ENCODE data around the gene PTGFRN. TPM values are rescaled to one million over a fixed set of nuclear protein-coding genes. Genes with fewer than 3 reads are reported as not detected.

Gene PTGFRN
- total and polyA plus RNA-seq, 9 of the 15 experiments (the other 6 are each of a cell fraction or from before 2014, with no cell fraction given) = 17.3 to 33.1 (median 25.7) TPM

- H3K36me3 ChIP-seq (ENCODE audit: control insufficient read depth, insufficient read depth, low read length) = no peaks in the 10 kb centered on the region
- no peaks in the 10 kb centered on the region for H3K27me3 ChIP-seq (ENCODE audit: control insufficient read depth in 2 of 2, insufficient read depth in 2 of 2, low read length in 2 of 2)
- no peaks in the 10 kb centered on the region for H4K20me1 ChIP-seq (replicated peaks; ENCODE audit: control insufficient read depth, insufficient read depth, low read length)
- CTCF ChIA-PET (ENCODE audit: low intra/inter-chr PET ratio) = no interaction called here
- no peaks in the 10 kb centered on the region for H3K79me2 ChIP-seq (ENCODE audit: control insufficient read depth, insufficient read depth, low read length)
- H2AFZ ChIP-seq (ENCODE audit: low read depth, low read length) = no peak overlapping the region
- ATAC-seq (no peak), DNase-seq (ENCODE audit: extremely low read depth in 1 of 4, low spot score in 3 of 4) (no peak), FAIRE-seq (no peak)
- no peak overlapping the region for H3K4me2 ChIP-seq (ENCODE audit: insufficient read depth, low read length)
- H3K4me3 ChIP-seq = no peak overlapping the region
- no peak overlapping the region for H3K27ac ChIP-seq (ENCODE audit: extremely low read depth, low read depth, low read length)
- in situ Hi-C loops (cut with MboI) = no loop called here
- POLR2A ChIA-PET = interaction anchor here (1.0 to 1.1 kb wide), 2 partner anchors 11 to 31 kb away, joined by 4 read pairs; no protein-coding TSS in a partner anchor
- intact Hi-C loops (cut with micrococcal nuclease) = no loop called here
- 72% methylated on average over 4 of the region's 4 CpGs for WGBS (ENCODE audit: insufficient coverage, low coverage, missing lambda C conversion rate)
- H3K9me1 ChIP-seq (ENCODE audit: control insufficient read depth, insufficient read depth, low read length) = no peaks in the 10 kb centered on the region
- peaks cover 8 to 10% of the 10 kb centered on the region in 2 experiments for H3K4me1 ChIP-seq (replicated peaks in 1 of 2; ENCODE audit: control insufficient read depth in 2 of 2, insufficient read depth in 2 of 2, low read length in 2 of 2)
- no peak overlapping the region for H3K9ac ChIP-seq (ENCODE audit: insufficient read depth in 1 of 2, low read depth in 2 of 2, low read length in 2 of 2)
- TF ChIP-seq FOXK2 (conservative IDR thresholded peaks at IDR 0.05 in 1 of 2, IDR thresholded peaks at IDR 0.05 in 1 of 2; ENCODE audit: low read depth in 2 of 2) (peak in 1 of 2 experiments; percentile 42; a peak in 1 of 4 replicates), FOXA3 (CRISPR knock-in tag; conservative IDR thresholded peaks at IDR 0.05 in 1 of 2, IDR thresholded peaks at IDR 0.05 in 1 of 2) (no peak; a peak in 1 of 4 replicates), FOXJ2 (tag; IDR thresholded peaks at IDR 0.05) (peak; percentile 99), ZNF707 (CRISPR knock-in tag; conservative IDR thresholded peaks at IDR 0.05) (no peak), CEBPG (CRISPR knock-in tag; IDR thresholded peaks at IDR 0.05) (peak; percentile 55; the same call in 1 of the 2 replicates), CEBPG (tag; conservative IDR thresholded peaks at IDR 0.05 in 1 of 2, IDR thresholded peaks at IDR 0.05 in 1 of 2) (peak; percentile 90), TRIM24 (IDR thresholded peaks at IDR 0.05) (0 out of 4 replicates have a peak, but pooled peaks of 1 of the 2 experiments have one; percentile 49), CEBPB (tag; IDR thresholded peaks at IDR 0.05) (peak; percentile 94), MXD1 (CRISPR knock-in tag; IDR thresholded peaks at IDR 0.05; ENCODE audit: borderline replicate concordance, poor library complexity, severe bottlenecking) (no peak), TAF1 (IDR thresholded peaks at IDR 0.05; ENCODE audit: control insufficient read depth, extremely low read depth, insufficient read depth, low read length, severe bottlenecking) (no peak), ZNF695 (CRISPR knock-in tag; IDR thresholded peaks at IDR 0.05) (no peak)
- TF ChIP-seq, protein P1, sequence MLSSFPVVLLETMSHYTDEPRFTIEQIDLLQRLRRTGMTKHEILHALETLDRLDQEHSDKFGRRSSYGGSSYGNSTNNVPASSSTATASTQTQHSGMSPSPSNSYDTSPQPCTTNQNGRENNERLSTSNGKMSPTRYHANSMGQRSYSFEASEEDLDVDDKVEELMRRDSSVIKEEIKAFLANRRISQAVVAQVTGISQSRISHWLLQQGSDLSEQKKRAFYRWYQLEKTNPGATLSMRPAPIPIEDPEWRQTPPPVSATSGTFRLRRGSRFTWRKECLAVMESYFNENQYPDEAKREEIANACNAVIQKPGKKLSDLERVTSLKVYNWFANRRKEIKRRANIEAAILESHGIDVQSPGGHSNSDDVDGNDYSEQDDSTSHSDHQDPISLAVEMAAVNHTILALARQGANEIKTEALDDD (IDR thresholded peaks at IDR 0.05) = peak; percentile 60; the same call in 1 of the 2 replicates
- no peaks in the 10 kb centered on the region for H3K9me3 ChIP-seq (replicated peaks; ENCODE audit: control insufficient read depth, insufficient read depth, low read depth, low read length)
- no TSS peak for BruUV-seq (replicated peaks)
These were observed 38.0 kb upstream of the PTGFRN start for GRCh38 chr1:116871779-116872146.
